Liver (tissue), 9 donors: ENCODE measurements around the gene AATF. TPM values are rescaled to one million over a fixed set of nuclear protein-coding genes. Genes with fewer than 3 reads are reported as not detected.

Source experiments
- DNase-seq: peaks from one replicate; pipeline ENCODE4 v3.0.0-alpha.2; 2017; ENCODE audit warnings: low spot score
- H3K27ac ChIP-seq, 2 donors: one replicate each; pipeline ENCODE4 v1.7.0; 2013; ENCODE audit warnings: inconsistent platforms in 2 of 2, low read length in 2 of 2, control low read depth in 1 of 2, low read depth in 1 of 2, mild to moderate bottlenecking in 1 of 2
- H3K27me3 ChIP-seq, 4 donors: one replicate each; pipeline versions ENCODE4 v1.6.1 to v1.7.0; 2013; ENCODE audit warnings: low read length in 3 of 4, inconsistent platforms in 1 of 4, mild to moderate bottlenecking in 1 of 4, moderate library complexity in 1 of 4; ENCODE audit not compliant: control insufficient read depth in 4 of 4, insufficient read depth in 4 of 4
- H3K36me3 ChIP-seq, 4 donors: one replicate each; pipeline versions ENCODE4 v1.6.1 to v1.7.0; 2013; ENCODE audit warnings: low read length in 3 of 4, mild to moderate bottlenecking in 3 of 4, low read depth in 1 of 4, moderate library complexity in 1 of 4; ENCODE audit not compliant: control insufficient read depth in 4 of 4, insufficient read depth in 3 of 4
- H3K4me1 ChIP-seq, 4 donors: one replicate each; pipeline versions ENCODE4 v1.6.1 to v1.7.0; 2013; ENCODE audit warnings: low read length in 3 of 4, mild to moderate bottlenecking in 3 of 4, moderate library complexity in 1 of 4; ENCODE audit not compliant: control insufficient read depth in 4 of 4, insufficient read depth in 4 of 4
- H3K4me3 ChIP-seq, 3 donors: one replicate each; pipeline versions ENCODE4 v1.6.1 to v1.7.0; 2013; ENCODE audit warnings: low read length in 3 of 3, control low read depth in 1 of 3, low read depth in 1 of 3, mild to moderate bottlenecking in 1 of 3
- H3K9ac ChIP-seq, 2 donors: one replicate each; pipeline ENCODE4 v1.7.0; 2013; ENCODE audit warnings: low read length in 2 of 2, mild to moderate bottlenecking in 2 of 2, moderate library complexity in 2 of 2, control low read depth in 1 of 2, low read depth in 1 of 2
- H3K9me3 ChIP-seq, 4 donors: one replicate each; pipeline versions ENCODE4 v1.6.1 to v1.7.0; 2013; ENCODE audit warnings: low read length in 3 of 4; ENCODE audit not compliant: control insufficient read depth in 4 of 4
- FOXA1 ChIP-seq: IDR thresholded peaks from 2 replicates; pipeline ENCODE4 v1.6.1; 2016; ENCODE audit warnings: antibody characterized with exemption
- GABPA ChIP-seq, 2 donors: IDR thresholded peaks in 1 of 2; conservative IDR thresholded peaks in 1 of 2; 2 replicates each; pipeline ENCODE4 v1.6.1; 2016; ENCODE audit warnings: antibody characterized with exemption in 2 of 2, mild to moderate bottlenecking in 1 of 2, moderate library complexity in 1 of 2
- HNF4A ChIP-seq, 2 donors: conservative IDR thresholded peaks; 2 replicates each; pipeline ENCODE4 v1.6.1; 2016; ENCODE audit warnings: antibody characterized with exemption in 2 of 2, mild to moderate bottlenecking in 2 of 2
- HNF4G ChIP-seq: IDR thresholded peaks from 2 replicates; pipeline ENCODE4 v1.6.1; 2016; ENCODE audit warnings: antibody characterized with exemption
- JUND ChIP-seq, 2 donors: IDR thresholded peaks; 2 replicates each; pipeline ENCODE4 v1.6.1; 2016; ENCODE audit warnings: antibody characterized with exemption in 2 of 2
- RAD21 ChIP-seq, 2 donors: IDR thresholded peaks; 2 replicates each; pipeline ENCODE4 v1.6.1; 2016; ENCODE audit warnings: antibody characterized with exemption in 2 of 2, mild to moderate bottlenecking in 2 of 2
- SP1 ChIP-seq: IDR thresholded peaks from 2 replicates; pipeline ENCODE4 v1.6.1; 2018; ENCODE audit warnings: antibody characterized with exemption, mild to moderate bottlenecking
- TAF1 ChIP-seq: conservative IDR thresholded peaks from 2 replicates; pipeline ENCODE4 v1.6.1; 2016; ENCODE audit warnings: antibody characterized with exemption, mild to moderate bottlenecking
- WGBS: extraction: QIAGEN DNeasy Blood & Tissue Kit; methylation state at CpG from one replicate; pipeline ENCODE4 v1.1.7; 2013; 5-methylcytosine and 5-hydroxymethylcytosine counted together
- polyA plus RNA-seq, 2 donors: library from polyadenylated mRNA; stranded (reverse) in 1 of 2; unstranded in 1 of 2; fragments of 200-250 nt in 1 of 2; fragments of >200 nt in 1 of 2; fragmentation: Nextera tagmentation in 1 of 2; extraction: Ambion mirVana in 1 of 2; gene quantifications; one replicate each; pipeline versions ENCODE4 v1.2.1 to v1.2.3, GENCODE V29; 2013 to 2015
- total RNA-seq, 2 donors: library from RNA; depleted of rRNA; stranded (reverse); fragments of >200 nt; gene quantifications; one replicate each; pipeline ENCODE4 v1.2.3, GENCODE V29; 2014
- TF ChIP-seq, protein P1 (sequence below): IDR thresholded peaks from 2 replicates; pipeline ENCODE4 v1.6.1; 2016; ENCODE audit warnings: antibody characterized with exemption
- TF ChIP-seq, protein P2 (sequence below): IDR thresholded peaks from 2 replicates; pipeline ENCODE4 v1.6.1; 2016; ENCODE audit warnings: antibody characterized with exemption
- TF ChIP-seq, protein P3 (sequence below): fragments of 150-350 bp; IDR thresholded peaks from 2 replicates; pipeline ENCODE4 v1.5.1; 2017; ENCODE audit warnings: improper control_type of control experiment, low read depth, low read length; ENCODE audit not compliant: missing input control
- donor health status: healthy.
- donor health status: healthy.
- donor health status: healthy.
- donor health status: healthy.
- donor health status: healthy.

The AATF gene
- total and polyA plus RNA-seq, 4 donors, result 10.8 to 16.9 (median 13.4) TPM

DNA sequence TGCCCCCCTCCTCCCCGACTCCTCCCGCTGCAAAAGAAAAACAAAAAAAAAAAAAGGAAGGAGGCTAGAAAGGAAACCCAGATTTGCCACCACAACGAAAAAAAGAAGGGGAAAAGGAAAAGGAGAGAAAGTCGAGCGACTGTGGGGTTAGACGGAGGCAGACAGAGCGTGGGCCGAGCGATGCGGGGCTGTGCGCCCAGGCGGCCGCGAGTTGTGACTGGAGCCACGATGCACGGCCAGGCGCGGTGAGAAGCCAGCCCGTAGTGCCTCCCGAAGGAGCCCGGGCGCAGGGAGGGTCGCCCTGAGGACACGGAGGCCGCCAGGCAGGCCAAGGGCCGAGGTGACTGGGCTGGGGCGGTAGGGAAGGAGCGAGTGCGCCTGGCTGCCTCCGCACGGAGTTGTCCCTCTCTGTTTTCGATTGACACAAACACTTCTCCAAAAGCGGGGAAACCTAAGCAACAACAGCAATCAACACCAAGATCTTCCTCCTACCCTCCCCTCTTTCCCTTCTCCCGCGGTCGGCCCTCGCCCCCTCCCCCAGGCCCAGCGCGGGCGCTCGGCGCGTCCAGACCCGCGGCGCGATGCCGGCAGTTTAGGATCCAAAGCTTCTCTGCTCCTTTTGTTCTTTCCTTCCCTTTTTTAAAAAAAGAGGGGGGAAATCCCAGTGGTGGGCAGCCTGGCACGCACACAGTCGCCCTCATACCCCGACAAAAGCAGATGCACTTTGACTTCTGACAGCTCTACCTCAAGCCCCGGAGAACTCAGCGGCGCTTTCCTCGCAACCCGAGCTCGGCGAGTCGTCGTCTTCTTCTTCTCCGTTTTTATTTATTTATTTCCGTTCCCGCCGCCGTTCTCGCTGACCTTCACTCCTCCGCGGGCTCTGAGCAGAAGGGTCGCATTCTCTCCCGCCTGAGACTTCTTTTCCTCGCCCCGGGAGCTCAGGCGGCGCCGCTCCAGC lies 11.5 kb upstream of the AATF start, which contains the start of gene LHX1:
TSS of gene LHX1 (plus strand) at position 475 of the 958 bp plus-strand sequence. CDS start 723 bp downstream, outside the sequence.
- no peak for DNase-seq
- Histone ChIP-seq H3K4me3 (peak within 1 kb of the TSS in 1 of 3 donors; percentile 9), H3K9ac (no peak within 1 kb of the TSS), H3K4me1 (peaks cover 19 to 58% (median 24%) of the 10 kb centered on the region in 4 donors), H3K36me3 (no peaks in the 10 kb centered on the region), H3K27me3 (peaks cover 3 to 50% (median 38%) of the 10 kb centered on the region in 4 donors), H3K27ac (no peak within 1 kb of the TSS), H3K9me3 (no peaks in the 10 kb centered on the region)
- WGBS, result 6% methylated on average over 75 of the region's 75 CpGs
- TF ChIP-seq FOXA1 (no peak), GABPA (IDR thresholded peaks at IDR 0.05 in 1 of 2, conservative IDR thresholded peaks at IDR 0.05 in 1 of 2) (no peak), SP1 (no peak), JUND (IDR thresholded peaks at IDR 0.05) (no peak), RAD21 (IDR thresholded peaks at IDR 0.05) (no peak)

DNA sequence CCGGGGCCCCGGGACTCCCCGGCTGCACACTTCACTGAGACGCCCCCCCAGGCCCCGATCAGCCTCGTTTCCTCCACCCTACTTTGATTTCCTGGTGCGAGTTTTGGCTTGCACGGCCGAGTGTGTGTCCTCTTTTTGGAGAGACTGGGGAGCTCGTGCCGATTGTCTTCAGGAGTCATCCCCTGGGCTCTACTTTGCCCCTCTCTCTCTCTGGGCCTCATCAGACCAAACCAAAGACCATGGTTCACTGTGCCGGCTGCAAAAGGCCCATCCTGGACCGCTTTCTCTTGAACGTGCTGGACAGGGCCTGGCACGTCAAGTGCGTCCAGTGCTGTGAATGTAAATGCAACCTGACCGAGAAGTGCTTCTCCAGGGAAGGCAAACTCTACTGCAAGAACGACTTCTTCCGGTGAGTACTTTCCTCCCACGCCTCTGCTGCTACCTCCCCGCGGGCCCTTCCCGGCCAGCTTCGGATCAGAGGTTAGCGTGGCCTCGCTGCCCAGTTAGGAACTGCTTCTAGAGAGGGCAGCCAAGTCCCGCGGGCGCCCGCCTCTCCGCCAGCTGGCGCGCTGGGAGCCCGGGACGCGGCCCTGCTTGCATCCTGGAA lies 10.7 kb upstream of the AATF start:
- Histone ChIP-seq H3K9ac (no peak overlapping the region), H3K27ac (no peak overlapping the region), H3K27me3 (peaks cover 0 to 47% (median 41%) of the 10 kb centered on the region in 4 donors), H3K36me3 (no peaks in the 10 kb centered on the region), H3K4me3 (no peak overlapping the region), H3K9me3 (peaks cover 0 to 3% (median 0%) of the 10 kb centered on the region in 4 donors), H3K4me1 (peaks cover 19 to 52% (median 27%) of the 10 kb centered on the region in 4 donors)
- TF ChIP-seq HNF4G (no peak), RAD21 (IDR thresholded peaks at IDR 0.05) (no peak), GABPA (IDR thresholded peaks at IDR 0.05 in 1 of 2, conservative IDR thresholded peaks at IDR 0.05 in 1 of 2) (no peak), FOXA1 (no peak), TAF1 (no peak)
- TF ChIP-seq, protein P1, sequence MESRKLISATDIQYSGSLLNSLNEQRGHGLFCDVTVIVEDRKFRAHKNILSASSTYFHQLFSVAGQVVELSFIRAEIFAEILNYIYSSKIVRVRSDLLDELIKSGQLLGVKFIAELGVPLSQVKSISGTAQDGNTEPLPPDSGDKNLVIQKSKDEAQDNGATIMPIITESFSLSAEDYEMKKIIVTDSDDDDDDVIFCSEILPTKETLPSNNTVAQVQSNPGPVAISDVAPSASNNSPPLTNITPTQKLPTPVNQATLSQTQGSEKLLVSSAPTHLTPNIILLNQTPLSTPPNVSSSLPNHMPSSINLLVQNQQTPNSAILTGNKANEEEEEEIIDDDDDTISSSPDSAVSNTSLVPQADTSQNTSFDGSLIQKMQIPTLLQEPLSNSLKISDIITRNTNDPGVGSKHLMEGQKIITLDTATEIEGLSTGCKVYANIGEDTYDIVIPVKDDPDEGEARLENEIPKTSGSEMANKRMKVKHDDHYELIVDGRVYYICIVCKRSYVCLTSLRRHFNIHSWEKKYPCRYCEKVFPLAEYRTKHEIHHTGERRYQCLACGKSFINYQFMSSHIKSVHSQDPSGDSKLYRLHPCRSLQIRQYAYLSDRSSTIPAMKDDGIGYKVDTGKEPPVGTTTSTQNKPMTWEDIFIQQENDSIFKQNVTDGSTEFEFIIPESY, result no peak
- DNase-seq, result peak; percentile 33
- 4% methylated on average over 36 of the region's 36 CpGs for WGBS

DNA sequence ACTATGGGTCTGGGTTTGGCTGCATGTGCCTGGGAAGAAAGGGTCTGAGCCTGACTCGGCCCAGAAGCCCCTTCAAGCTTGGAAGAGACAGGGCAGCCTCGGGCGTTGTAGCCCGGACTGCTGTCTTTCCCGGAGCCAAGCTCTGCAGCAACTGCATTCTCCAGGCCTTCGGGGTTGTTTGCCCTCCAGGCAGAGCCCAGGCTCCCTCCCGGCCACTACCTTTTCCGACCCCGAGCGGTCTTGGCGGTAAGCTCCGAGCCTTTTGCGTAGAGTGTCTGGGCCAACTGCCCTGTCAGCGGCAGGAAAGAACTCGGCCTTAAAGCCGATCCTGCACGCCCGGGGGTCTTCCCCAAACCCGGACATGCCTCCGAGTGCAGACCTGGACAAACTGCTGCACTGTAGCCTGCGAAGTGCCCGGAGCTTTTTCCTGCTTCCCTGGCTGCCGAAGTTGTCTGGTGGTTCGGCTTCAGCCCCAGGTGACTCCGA lies 10.1 kb upstream of the AATF start:
- DNase-seq, result no peak
- peaks cover 0 to 49% (median 36%) of the 10 kb centered on the region in 4 donors for H3K27me3 ChIP-seq
- H3K4me3 ChIP-seq, result no peak overlapping the region
- WGBS, result 4% methylated on average over 25 of the region's 25 CpGs
- no peaks in the 10 kb centered on the region for H3K36me3 ChIP-seq
- no peak for TF ChIP-seq HNF4A (conservative IDR thresholded peaks at IDR 0.05)
- TF ChIP-seq, protein P2, sequence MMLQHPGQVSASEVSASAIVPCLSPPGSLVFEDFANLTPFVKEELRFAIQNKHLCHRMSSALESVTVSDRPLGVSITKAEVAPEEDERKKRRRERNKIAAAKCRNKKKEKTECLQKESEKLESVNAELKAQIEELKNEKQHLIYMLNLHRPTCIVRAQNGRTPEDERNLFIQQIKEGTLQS, result no peak
- TF ChIP-seq, protein P1, result no peak
- TF ChIP-seq, protein P3, sequence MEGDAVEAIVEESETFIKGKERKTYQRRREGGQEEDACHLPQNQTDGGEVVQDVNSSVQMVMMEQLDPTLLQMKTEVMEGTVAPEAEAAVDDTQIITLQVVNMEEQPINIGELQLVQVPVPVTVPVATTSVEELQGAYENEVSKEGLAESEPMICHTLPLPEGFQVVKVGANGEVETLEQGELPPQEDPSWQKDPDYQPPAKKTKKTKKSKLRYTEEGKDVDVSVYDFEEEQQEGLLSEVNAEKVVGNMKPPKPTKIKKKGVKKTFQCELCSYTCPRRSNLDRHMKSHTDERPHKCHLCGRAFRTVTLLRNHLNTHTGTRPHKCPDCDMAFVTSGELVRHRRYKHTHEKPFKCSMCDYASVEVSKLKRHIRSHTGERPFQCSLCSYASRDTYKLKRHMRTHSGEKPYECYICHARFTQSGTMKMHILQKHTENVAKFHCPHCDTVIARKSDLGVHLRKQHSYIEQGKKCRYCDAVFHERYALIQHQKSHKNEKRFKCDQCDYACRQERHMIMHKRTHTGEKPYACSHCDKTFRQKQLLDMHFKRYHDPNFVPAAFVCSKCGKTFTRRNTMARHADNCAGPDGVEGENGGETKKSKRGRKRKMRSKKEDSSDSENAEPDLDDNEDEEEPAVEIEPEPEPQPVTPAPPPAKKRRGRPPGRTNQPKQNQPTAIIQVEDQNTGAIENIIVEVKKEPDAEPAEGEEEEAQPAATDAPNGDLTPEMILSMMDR, result no peak
- H3K9ac ChIP-seq, result no peak overlapping the region
- H3K4me1 ChIP-seq, result peaks cover 17 to 49% (median 25%) of the 10 kb centered on the region in 4 donors
- no peak overlapping the region for H3K27ac ChIP-seq
- peaks cover 0 to 3% (median 0%) of the 10 kb centered on the region in 4 donors for H3K9me3 ChIP-seq
